ENCODE results near the gene RIPOR1. TPM values are rescaled to one million over a fixed set of nuclear protein-coding genes. Genes with fewer than 3 reads are reported as not detected.

The RIPOR1 gene
- total RNA-seq, 2 donors from 2014 or later = 98.0 to 101 TPM

DNA sequence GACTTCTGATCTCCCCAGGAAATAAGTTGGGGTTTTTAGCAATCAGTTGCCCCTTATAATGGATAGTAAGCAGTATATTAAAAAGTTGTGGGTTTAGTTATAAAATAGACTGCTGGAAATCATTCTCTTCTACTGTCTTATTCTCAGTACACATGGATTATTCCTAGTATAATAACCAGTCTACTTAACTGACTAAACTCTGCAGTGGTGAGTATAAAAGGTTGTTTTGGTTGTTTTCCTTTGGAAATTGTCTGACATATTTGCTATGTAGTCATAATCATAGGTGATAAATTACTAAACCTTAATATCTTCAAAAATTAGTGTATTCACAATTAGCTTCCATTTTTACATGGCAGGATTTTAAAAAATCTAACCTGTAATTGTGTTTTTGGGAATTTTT is 65.1 kb downstream of the RIPOR1 start:
- Histone ChIP-seq H3K4me1 (ENCODE audit: control insufficient read depth in 1 of 2, low read depth in 2 of 2) (peaks cover 14 to 22% of the 10 kb centered on the region in 2 donors), H3K36me3 (peaks cover 6% of the 10 kb centered on the region), H3K27ac (peak overlapping the region in 1 of 2 donors; percentile 55), H3K9me3 (no peaks in the 10 kb centered on the region), H3K4me3 (no peak overlapping the region), H3K27me3 (replicated peaks; ENCODE audit: insufficient read depth) (no peaks in the 10 kb centered on the region)
- DNase-seq (ENCODE audit: low spot score) (no peak), ATAC-seq (ENCODE audit: insufficient number of reproducible peaks, low FRiP score, low read depth) (no peak)
- TF ChIP-seq, protein P1, sequence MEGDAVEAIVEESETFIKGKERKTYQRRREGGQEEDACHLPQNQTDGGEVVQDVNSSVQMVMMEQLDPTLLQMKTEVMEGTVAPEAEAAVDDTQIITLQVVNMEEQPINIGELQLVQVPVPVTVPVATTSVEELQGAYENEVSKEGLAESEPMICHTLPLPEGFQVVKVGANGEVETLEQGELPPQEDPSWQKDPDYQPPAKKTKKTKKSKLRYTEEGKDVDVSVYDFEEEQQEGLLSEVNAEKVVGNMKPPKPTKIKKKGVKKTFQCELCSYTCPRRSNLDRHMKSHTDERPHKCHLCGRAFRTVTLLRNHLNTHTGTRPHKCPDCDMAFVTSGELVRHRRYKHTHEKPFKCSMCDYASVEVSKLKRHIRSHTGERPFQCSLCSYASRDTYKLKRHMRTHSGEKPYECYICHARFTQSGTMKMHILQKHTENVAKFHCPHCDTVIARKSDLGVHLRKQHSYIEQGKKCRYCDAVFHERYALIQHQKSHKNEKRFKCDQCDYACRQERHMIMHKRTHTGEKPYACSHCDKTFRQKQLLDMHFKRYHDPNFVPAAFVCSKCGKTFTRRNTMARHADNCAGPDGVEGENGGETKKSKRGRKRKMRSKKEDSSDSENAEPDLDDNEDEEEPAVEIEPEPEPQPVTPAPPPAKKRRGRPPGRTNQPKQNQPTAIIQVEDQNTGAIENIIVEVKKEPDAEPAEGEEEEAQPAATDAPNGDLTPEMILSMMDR (IDR thresholded peaks at IDR 0.05) = no peak

DNA sequence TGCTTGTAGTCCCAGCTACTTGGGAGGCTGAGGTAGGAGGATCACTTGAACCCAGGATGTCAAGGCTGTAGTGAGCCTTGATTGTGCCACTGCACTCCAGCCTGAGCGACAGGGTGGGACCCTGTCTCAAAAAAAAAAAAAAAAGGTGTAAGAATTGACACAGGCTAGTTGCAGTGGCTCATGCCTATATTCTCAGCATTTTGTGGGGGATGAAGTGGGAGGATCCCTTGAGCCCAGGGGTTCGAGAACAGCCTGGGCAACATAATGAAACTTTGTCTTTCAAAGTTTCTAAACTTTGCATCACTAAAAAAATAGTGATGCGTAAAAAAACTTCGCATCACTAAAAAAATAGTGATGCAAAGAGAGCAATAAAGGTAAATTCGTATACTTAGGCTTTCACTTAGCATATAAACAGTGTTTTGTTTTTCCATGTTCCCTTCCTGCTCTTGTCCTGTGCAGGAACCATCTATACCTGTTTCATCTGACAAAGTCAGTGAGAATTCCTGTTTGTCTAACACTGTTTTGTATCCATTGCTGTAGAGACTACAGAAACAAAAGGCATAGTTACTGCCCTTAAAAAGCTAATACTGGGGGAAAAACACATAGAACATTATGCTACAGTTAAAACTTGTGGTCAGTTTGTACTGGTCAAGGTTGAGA is 65.8 kb downstream of the RIPOR1 start:
- Histone ChIP-seq H3K9me3 (no peaks in the 10 kb centered on the region), H3K27me3 (replicated peaks; ENCODE audit: insufficient read depth) (no peaks in the 10 kb centered on the region), H3K27ac (peak overlapping the region in 1 of 2 donors; percentile 55), H3K4me1 (ENCODE audit: control insufficient read depth in 1 of 2, low read depth in 2 of 2) (peaks cover 14 to 25% of the 10 kb centered on the region in 2 donors), H3K36me3 (peaks cover 6% of the 10 kb centered on the region), H3K4me3 (no peak overlapping the region)
- DNase-seq (ENCODE audit: low spot score) = no peak
- TF ChIP-seq, protein P1 (IDR thresholded peaks at IDR 0.05) = no peak
- no peak for ATAC-seq (ENCODE audit: insufficient number of reproducible peaks, low FRiP score, low read depth)

DNA sequence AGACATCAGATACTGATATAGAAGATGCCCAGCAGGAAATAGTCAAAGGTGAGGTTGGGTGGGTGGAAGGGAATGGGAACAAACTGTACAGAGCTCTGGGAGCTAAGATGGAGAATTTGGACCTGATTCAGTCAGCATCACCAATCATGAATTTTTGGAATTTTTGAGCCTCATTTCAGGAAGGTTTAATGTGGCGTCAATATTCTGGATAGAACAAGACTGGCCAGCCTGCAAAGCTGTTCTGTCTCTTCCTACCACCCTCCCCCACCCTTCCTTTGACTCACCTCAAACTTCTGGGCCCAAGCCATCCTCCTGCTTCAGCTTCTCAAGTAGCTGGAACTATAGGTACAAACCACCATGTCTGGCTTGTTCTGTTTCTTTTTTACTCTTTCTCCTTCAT is 66.3 kb downstream of the RIPOR1 start:
- Histone ChIP-seq H3K27me3 (replicated peaks; ENCODE audit: insufficient read depth) (no peaks in the 10 kb centered on the region), H3K4me1 (ENCODE audit: control insufficient read depth in 1 of 2, low read depth in 2 of 2) (peaks cover 14 to 25% of the 10 kb centered on the region in 2 donors), H3K9me3 (no peaks in the 10 kb centered on the region), H3K27ac (peak overlapping the region in 1 of 2 donors; percentile 55), H3K4me3 (no peak overlapping the region), H3K36me3 (peaks cover 4% of the 10 kb centered on the region)
- DNase-seq (ENCODE audit: low spot score) (no peak), ATAC-seq (ENCODE audit: insufficient number of reproducible peaks, low FRiP score, low read depth) (peak; percentile 43)
- TF ChIP-seq, protein P1 (IDR thresholded peaks at IDR 0.05) = no peak

Other genes with a start within 250 kb of the RIPOR1 start
- gene PLEKHG4, start 249.3 kb upstream of the RIPOR1 start, total RNA-seq = 10 to 100 TPM in 1 of 2 donors, 1 to 10 TPM in 1; 3.1 to 15.6 TPM
- gene KCTD19, start 202.1 kb upstream of the RIPOR1 start, total RNA-seq = not detected
- gene LRRC36, start 202.0 kb upstream of the RIPOR1 start, total RNA-seq = not detected
- gene TPPP3, start 135.3 kb upstream of the RIPOR1 start, total RNA-seq = 10 to 100 TPM; 12.6 to 34.9 TPM
- 10 to 100 TPM; 15.0 to 28.7 TPM for gene ZDHHC1, start 112.4 kb upstream of the RIPOR1 start, total RNA-seq
- not detected for gene HSD11B2, start 97.7 kb upstream of the RIPOR1 start, total RNA-seq
- gene ATP6V0D1, start 47.7 kb upstream of the RIPOR1 start, total RNA-seq = 10 to 100 TPM; 68.6 to 72.7 TPM
- not detected for gene AGRP, start 45.3 kb upstream of the RIPOR1 start, total RNA-seq
- 10 to 100 TPM; 23.0 to 26.7 TPM for gene CTCF, start 33.7 kb downstream of the RIPOR1 start, total RNA-seq
- gene CARMIL2, start 116.3 kb downstream of the RIPOR1 start, total RNA-seq = 1 to 10 TPM in 1 of 2 donors, under 1 TPM in 1; 0.42 to 1.2 TPM
- gene ACD, start 131.4 kb downstream of the RIPOR1 start, total RNA-seq = 10 to 100 TPM; 16.9 to 20.4 TPM
- 10 to 100 TPM in 1 of 2 donors, 1 to 10 TPM in 1; 5.7 to 10.7 TPM for gene PARD6A, start 132.1 kb downstream of the RIPOR1 start, total RNA-seq
- gene ENKD1, start 137.9 kb downstream of the RIPOR1 start, total RNA-seq = 10 to 100 TPM; 15.4 to 17.6 TPM
- gene C16orf86, start 138.0 kb downstream of the RIPOR1 start, total RNA-seq = 10 to 100 TPM in 1 of 2 donors, 1 to 10 TPM in 1; 6.6 to 11.9 TPM
- gene GFOD2, start 190.5 kb downstream of the RIPOR1 start, total RNA-seq = 10 to 100 TPM; 13.3 to 19.2 TPM